SK-N-SH treated with all-trans-retinoic acid at 6 μM for 48 hours (cell line): ENCODE data around the gene PBX3.

Experiments used
- ESRRG ChIP-seq: fragments of 250-450 bp; sonication (Bioruptor Pico); IDR thresholded peaks from 2 replicates; pipeline ENCODE4 v1.6.1; 2021; ENCODE audit warnings: mild to moderate bottlenecking
- PPARA ChIP-seq: fragments of 250-450 bp; sonication (Bioruptor Pico); IDR thresholded peaks from 2 replicates; pipeline ENCODE4 v1.5.0; 2020; ENCODE audit warnings: mild to moderate bottlenecking, borderline replicate concordance
- TSHZ2 ChIP-seq: fragments of 250-450 bp; sonication (Bioruptor Pico); IDR thresholded peaks from 2 replicates; pipeline ENCODE4 v1.5.0; 2020; ENCODE audit warnings: mild to moderate bottlenecking, moderate library complexity

- no peak for TF ChIP-seq PPARA (CRISPR knock-in tag)
- TF ChIP-seq TSHZ2 (CRISPR knock-in tag) = no peak
- no peak for TF ChIP-seq ESRRG (CRISPR knock-in tag)
Measured at GRCh38 chr9:125896404-125896803, 149.2 kb downstream of the PBX3 start.
